Trophoblast cell (in vitro differentiated cells and primary cell): Measurements from ENCODE around the gene WNT3A.
A peak's percentile ranks its signal among the peaks of the same experiment; 100 is the strongest.

Experiments
- DNase-seq, 2 donors: peaks; one replicate each; pipeline ENCODE4 v3.0.0-alpha.2; 2016
- H2AFZ ChIP-seq: 2 replicates; pipeline ENCODE4 v1.6.1; 2013; ENCODE audit warnings: low read length, moderate library complexity, mild to moderate bottlenecking; ENCODE audit not compliant: insufficient read depth, poor library complexity
- H2AK5ac ChIP-seq: 2 replicates; pipeline ENCODE4 v1.6.1; 2013; ENCODE audit warnings: mild to moderate bottlenecking, low read length
- H2BK120ac ChIP-seq: 2 replicates; pipeline ENCODE4 v1.6.1; 2013; ENCODE audit warnings: low read length, mild to moderate bottlenecking, moderate library complexity; ENCODE audit not compliant: insufficient read depth, poor library complexity
- H2BK12ac ChIP-seq: 2 replicates; pipeline ENCODE4 v1.6.1; 2013; ENCODE audit warnings: mild to moderate bottlenecking, low read length, moderate library complexity
- H2BK5ac ChIP-seq: 2 replicates; pipeline ENCODE4 v1.6.1; 2013; ENCODE audit warnings: low read length, low read depth, moderate library complexity, mild to moderate bottlenecking; ENCODE audit not compliant: poor library complexity
- H3K14ac ChIP-seq: 2 replicates; pipeline ENCODE4 v1.6.1; 2013; ENCODE audit warnings: mild to moderate bottlenecking, low read length
- H3K18ac ChIP-seq: 2 replicates; pipeline ENCODE4 v1.6.1; 2013; ENCODE audit warnings: mild to moderate bottlenecking, low read length
- H3K23ac ChIP-seq: 2 replicates; pipeline ENCODE4 v1.6.1; 2013; ENCODE audit warnings: low read length
- H3K27ac ChIP-seq: 2 replicates; pipeline ENCODE4 v1.5.1; 2013; ENCODE audit warnings: low read depth, mild to moderate bottlenecking, inconsistent platforms, low read length, moderate library complexity
- H3K27me3 ChIP-seq: 2 replicates; pipeline ENCODE4 v1.6.1; 2013; ENCODE audit warnings: inconsistent platforms, mild to moderate bottlenecking, low read length, moderate library complexity; ENCODE audit not compliant: insufficient read depth
- H3K36me3 ChIP-seq, 2 experiments: 1 replicate in 1 of 2; 2 replicates in 1 of 2; pipeline ENCODE4 v1.6.1; 2013; ENCODE audit warnings: low read length in 2 of 2, mild to moderate bottlenecking in 2 of 2, moderate library complexity in 1 of 2; ENCODE audit not compliant: insufficient read depth in 2 of 2, control insufficient read depth in 1 of 2
- H3K4ac ChIP-seq: 2 replicates; pipeline ENCODE4 v1.6.1; 2013; ENCODE audit warnings: low read depth, mild to moderate bottlenecking, low read length, moderate library complexity
- H3K4me1 ChIP-seq, 2 experiments: 1 replicate in 1 of 2; 2 replicates in 1 of 2; pipeline ENCODE4 v1.6.1; 2013; ENCODE audit warnings: low read length in 2 of 2, mild to moderate bottlenecking in 2 of 2, moderate library complexity in 1 of 2; ENCODE audit not compliant: insufficient read depth in 2 of 2, control insufficient read depth in 1 of 2
- H3K4me2 ChIP-seq: 2 replicates; pipeline ENCODE4 v1.6.1; 2013; ENCODE audit warnings: inconsistent platforms, mild to moderate bottlenecking, low read length, moderate library complexity
- H3K4me3 ChIP-seq: 2 replicates; pipeline ENCODE4 v1.5.1; 2013; ENCODE audit warnings: mild to moderate bottlenecking, low read depth, low read length, inconsistent platforms
- H3K79me1 ChIP-seq: one replicate; pipeline ENCODE4 v1.6.1; 2013; ENCODE audit warnings: low read length
- H3K79me2 ChIP-seq: 2 replicates; pipeline ENCODE4 v1.6.1; 2013; ENCODE audit warnings: low read length, mild to moderate bottlenecking; ENCODE audit not compliant: control insufficient read depth, insufficient read depth, poor library complexity
- H3K9ac ChIP-seq: 2 replicates; pipeline ENCODE4 v1.6.1; 2013; ENCODE audit warnings: mild to moderate bottlenecking, low read length
- H3K9me3 ChIP-seq: 2 replicates; pipeline ENCODE4 v1.6.1; 2013; ENCODE audit warnings: low read depth, mild to moderate bottlenecking, control low read depth, inconsistent platforms, low read length; ENCODE audit not compliant: insufficient read depth
- H4K12ac ChIP-seq: 2 replicates; pipeline ENCODE4 v1.6.1; 2013; ENCODE audit warnings: low read depth, mild to moderate bottlenecking, low read length, moderate library complexity
- H4K8ac ChIP-seq: 2 replicates; pipeline ENCODE4 v1.6.1; 2013; ENCODE audit warnings: low read depth, mild to moderate bottlenecking, low read length, moderate library complexity
- H4K91ac ChIP-seq: one replicate; pipeline ENCODE4 v1.6.1; 2013; ENCODE audit warnings: low read depth, mild to moderate bottlenecking, low read length, moderate library complexity
- WGBS: extraction: QIAGEN DNeasy Blood & Tissue Kit; methylation state at CpG from one replicate; pipeline ENCODE4 v1.1.7; 2013; ENCODE audit warnings: missing lambda C conversion rate; ENCODE audit not compliant: insufficient read length, insufficient coverage; ENCODE audit errors: extremely low coverage; 5-methylcytosine and 5-hydroxymethylcytosine counted together

WNT3A gene

DNA sequence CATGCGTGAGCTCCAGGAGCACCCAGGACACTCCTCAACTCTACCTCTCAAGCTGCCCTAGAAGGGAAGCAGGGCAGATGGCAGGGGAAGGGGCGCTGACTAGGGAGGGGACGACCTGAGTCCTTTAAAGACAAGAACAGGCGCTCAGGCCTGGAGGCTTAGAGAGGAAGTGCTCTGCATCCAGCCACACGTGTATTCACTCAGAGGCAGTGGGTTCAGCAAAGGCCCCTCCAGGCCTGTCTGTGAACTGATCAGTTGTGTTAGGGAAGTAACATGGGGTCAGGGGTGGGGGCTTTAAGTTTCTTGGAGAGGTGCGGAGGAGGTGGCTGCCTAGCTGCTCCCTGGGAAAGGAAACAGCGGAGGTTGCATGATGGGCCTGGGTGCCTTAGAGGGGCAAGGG, 38.6 kb downstream of the WNT3A start:
- no CpG with 5 or more reads among the region's 7 CpGs for WGBS
- DNase-seq: no peak
- H3K27ac ChIP-seq: no peak overlapping the region
- no peak overlapping the region for H2AK5ac ChIP-seq
- no peak overlapping the region for H3K9ac ChIP-seq
- H3K36me3 ChIP-seq: no peaks in the 10 kb centered on the region
- H4K91ac ChIP-seq: no peak overlapping the region
- no peak overlapping the region for H4K12ac ChIP-seq
- H2AFZ ChIP-seq: no peak overlapping the region
- H3K27me3 ChIP-seq: no peaks in the 10 kb centered on the region
- no peaks in the 10 kb centered on the region for H3K79me2 ChIP-seq
- H3K18ac ChIP-seq: no peak overlapping the region
- H3K4ac ChIP-seq: no peak overlapping the region
- no peak overlapping the region for H4K8ac ChIP-seq
- no peak overlapping the region for H3K23ac ChIP-seq
- no peak overlapping the region for H3K4me2 ChIP-seq
- H3K9me3 ChIP-seq: peaks cover 8% of the 10 kb centered on the region
- no peak overlapping the region for H2BK120ac ChIP-seq
- no peak overlapping the region for H3K4me3 ChIP-seq
- H3K14ac ChIP-seq: no peak overlapping the region
- H3K79me1 ChIP-seq: no peaks in the 10 kb centered on the region
- H3K4me1 ChIP-seq: peaks cover 0 to 4% of the 10 kb centered on the region in 2 experiments
- H2BK5ac ChIP-seq: no peak overlapping the region
- no peak overlapping the region for H2BK12ac ChIP-seq

DNA sequence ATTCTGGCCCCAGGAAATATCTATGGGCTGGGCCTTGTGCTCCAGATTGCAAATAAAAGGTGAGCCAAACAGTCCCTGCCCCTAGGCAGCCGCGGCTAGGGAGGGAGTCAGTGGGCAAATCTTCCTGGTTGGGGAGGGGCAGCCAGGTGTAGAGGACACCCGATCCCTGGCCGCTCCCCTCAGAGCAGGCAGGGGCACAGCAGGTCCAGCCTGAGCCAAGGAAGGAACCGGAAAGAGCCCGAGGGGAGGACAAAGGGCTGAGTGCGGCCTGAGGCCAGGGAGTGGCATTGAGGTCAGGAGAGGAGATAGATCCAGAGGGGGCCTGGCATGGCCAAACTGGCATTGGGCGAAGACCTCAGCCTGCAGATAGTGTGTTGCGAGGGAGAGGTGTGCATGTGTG, 39.1 kb downstream of the WNT3A start:
- Histone ChIP-seq H4K12ac (no peak overlapping the region), H3K14ac (no peak overlapping the region), H3K4ac (no peak overlapping the region), H3K27ac (no peak overlapping the region), H2BK120ac (no peak overlapping the region), H3K18ac (no peak overlapping the region), H2BK12ac (no peak overlapping the region), H3K9ac (no peak overlapping the region), H2BK5ac (no peak overlapping the region), H3K4me1 (peaks cover 0 to 4% of the 10 kb centered on the region in 2 experiments), H3K4me2 (no peak overlapping the region), H3K79me2 (no peaks in the 10 kb centered on the region), H2AK5ac (no peak overlapping the region), H3K23ac (no peak overlapping the region), H3K9me3 (peaks cover 12% of the 10 kb centered on the region), H4K8ac (no peak overlapping the region), H3K36me3 (no peaks in the 10 kb centered on the region), H3K4me3 (no peak overlapping the region), H3K27me3 (no peaks in the 10 kb centered on the region), H4K91ac (no peak overlapping the region), H3K79me1 (no peaks in the 10 kb centered on the region), H2AFZ (no peak overlapping the region)
- no peak for DNase-seq
- WGBS: no CpG with 5 or more reads among the region's 9 CpGs

DNA sequence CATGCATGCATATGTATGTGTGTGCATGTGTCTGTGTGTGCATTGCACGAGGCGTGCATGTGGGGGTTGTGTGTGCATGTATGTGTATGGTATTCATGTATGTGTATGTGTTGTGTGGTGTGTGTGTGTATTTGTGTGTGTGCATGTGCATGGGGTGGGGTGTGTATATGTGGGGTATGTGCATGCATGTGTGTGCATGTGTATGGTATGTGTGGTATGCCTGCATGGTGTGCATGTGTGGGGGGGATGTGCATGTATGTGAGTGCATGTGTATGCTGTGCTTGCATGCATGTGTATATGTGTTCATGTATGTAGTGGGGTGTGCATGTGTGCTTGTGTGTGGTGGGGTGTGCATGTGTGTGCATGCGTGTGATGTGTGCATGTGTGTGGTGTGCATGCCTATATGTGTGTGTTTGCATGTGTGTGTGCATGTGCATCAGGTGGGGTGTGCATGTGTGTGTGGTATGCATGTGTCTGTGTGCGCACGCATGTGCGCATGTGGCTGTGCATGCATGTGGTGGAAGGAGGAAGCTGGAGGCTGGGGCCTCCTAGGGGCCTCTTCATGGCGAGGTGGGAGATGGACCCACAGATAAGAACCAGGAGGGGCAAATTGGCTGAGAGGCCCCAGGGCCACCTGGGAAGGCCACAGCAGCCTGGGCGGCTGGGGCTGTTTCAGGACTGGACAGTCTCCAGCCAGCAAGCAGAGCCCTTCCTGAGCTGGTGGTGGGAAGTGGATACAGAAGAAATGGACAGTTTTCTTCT, 39.8 kb downstream of the WNT3A start:
- no peak overlapping the region for H4K12ac ChIP-seq
- H3K4ac ChIP-seq: no peak overlapping the region
- no CpG with 5 or more reads among the region's 8 CpGs for WGBS
- no peak overlapping the region for H2BK120ac ChIP-seq
- no peaks in the 10 kb centered on the region for H3K36me3 ChIP-seq
- no peak overlapping the region for H2BK5ac ChIP-seq
- H2AFZ ChIP-seq: no peak overlapping the region
- H2BK12ac ChIP-seq: no peak overlapping the region
- no peak overlapping the region for H3K14ac ChIP-seq
- H3K9me3 ChIP-seq: peaks cover 11% of the 10 kb centered on the region
- H3K23ac ChIP-seq: no peak overlapping the region
- H3K27ac ChIP-seq: no peak overlapping the region
- DNase-seq: no peak
- no peak overlapping the region for H3K18ac ChIP-seq
- H4K8ac ChIP-seq: no peak overlapping the region
- no peak overlapping the region for H3K9ac ChIP-seq
- peak overlapping the region; percentile 55 for H3K4me3 ChIP-seq
- no peak overlapping the region for H2AK5ac ChIP-seq
- H3K4me2 ChIP-seq: no peak overlapping the region
- no peaks in the 10 kb centered on the region for H3K79me1 ChIP-seq
- H3K27me3 ChIP-seq: no peaks in the 10 kb centered on the region
- H3K79me2 ChIP-seq: no peaks in the 10 kb centered on the region
- H4K91ac ChIP-seq: no peak overlapping the region
- peaks cover 0 to 4% of the 10 kb centered on the region in 2 experiments for H3K4me1 ChIP-seq

DNA sequence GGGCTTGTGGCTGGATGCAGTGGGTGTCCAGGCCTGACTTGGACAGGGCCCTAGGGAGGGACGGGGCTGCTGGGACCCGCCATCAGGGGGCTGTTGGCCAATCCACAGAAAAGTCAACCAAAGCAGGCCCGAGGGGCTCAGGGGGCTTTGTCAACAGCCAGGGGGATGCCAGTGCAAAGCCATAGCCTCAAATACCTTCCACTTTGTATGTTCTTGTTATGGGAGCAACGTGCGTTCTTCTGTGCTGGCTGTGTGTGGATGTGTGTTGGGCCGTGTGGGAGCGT, 40.3 kb downstream of the WNT3A start:
- Histone ChIP-seq H3K9ac (no peak overlapping the region), H2AFZ (no peak overlapping the region), H3K79me2 (no peaks in the 10 kb centered on the region), H2BK5ac (no peak overlapping the region), H2AK5ac (no peak overlapping the region), H3K4ac (no peak overlapping the region), H3K79me1 (no peaks in the 10 kb centered on the region), H3K4me2 (no peak overlapping the region), H2BK120ac (no peak overlapping the region), H3K23ac (no peak overlapping the region), H4K12ac (no peak overlapping the region), H3K14ac (no peak overlapping the region), H3K36me3 (no peaks in the 10 kb centered on the region), H3K27ac (no peak overlapping the region), H3K27me3 (no peaks in the 10 kb centered on the region), H3K18ac (no peak overlapping the region), H3K4me1 (peaks cover 0 to 4% of the 10 kb centered on the region in 2 experiments), H3K9me3 (peaks cover 11% of the 10 kb centered on the region), H4K8ac (no peak overlapping the region), H4K91ac (no peak overlapping the region), H2BK12ac (no peak overlapping the region), H3K4me3 (no peak overlapping the region)
- no CpG with 5 or more reads among the region's 7 CpGs for WGBS
- DNase-seq: no peak
